ENCODE results near the gene TMEM86B.

DNA sequence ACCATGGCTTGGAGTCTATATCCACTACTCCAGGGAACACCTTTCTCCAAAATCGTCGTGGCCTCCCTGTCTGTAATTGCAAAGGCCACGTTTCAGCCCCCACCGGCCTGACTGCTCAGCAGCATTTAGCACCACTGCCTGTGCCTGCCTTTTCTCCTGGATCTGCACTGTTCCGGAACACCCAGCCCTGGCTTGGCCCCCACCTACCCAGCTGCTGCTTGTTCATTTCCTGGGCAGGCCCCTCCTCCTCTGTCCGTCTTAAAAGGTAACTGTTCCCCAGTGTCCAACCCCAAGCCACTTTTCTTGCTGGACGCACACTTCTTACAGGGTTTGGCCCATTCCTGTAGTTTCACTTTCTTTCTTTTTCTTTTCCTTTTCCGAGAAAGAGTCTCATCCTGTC, 39.9 kb downstream of the TMEM86B start:
- TF ChIP-seq, protein P1, sequence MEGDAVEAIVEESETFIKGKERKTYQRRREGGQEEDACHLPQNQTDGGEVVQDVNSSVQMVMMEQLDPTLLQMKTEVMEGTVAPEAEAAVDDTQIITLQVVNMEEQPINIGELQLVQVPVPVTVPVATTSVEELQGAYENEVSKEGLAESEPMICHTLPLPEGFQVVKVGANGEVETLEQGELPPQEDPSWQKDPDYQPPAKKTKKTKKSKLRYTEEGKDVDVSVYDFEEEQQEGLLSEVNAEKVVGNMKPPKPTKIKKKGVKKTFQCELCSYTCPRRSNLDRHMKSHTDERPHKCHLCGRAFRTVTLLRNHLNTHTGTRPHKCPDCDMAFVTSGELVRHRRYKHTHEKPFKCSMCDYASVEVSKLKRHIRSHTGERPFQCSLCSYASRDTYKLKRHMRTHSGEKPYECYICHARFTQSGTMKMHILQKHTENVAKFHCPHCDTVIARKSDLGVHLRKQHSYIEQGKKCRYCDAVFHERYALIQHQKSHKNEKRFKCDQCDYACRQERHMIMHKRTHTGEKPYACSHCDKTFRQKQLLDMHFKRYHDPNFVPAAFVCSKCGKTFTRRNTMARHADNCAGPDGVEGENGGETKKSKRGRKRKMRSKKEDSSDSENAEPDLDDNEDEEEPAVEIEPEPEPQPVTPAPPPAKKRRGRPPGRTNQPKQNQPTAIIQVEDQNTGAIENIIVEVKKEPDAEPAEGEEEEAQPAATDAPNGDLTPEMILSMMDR (IDR thresholded peaks at IDR 0.05), result no peak
- no peak for TF ChIP-seq POLR2AphosphoS5 (IDR thresholded peaks at IDR 0.05; ENCODE audit: insufficient read depth in 1 of 2, low read depth in 1 of 2)

All from vagina (tissue), 2 donors.